Heart right ventricle (tissue), 16 donors: ENCODE results near the gene FGF14. TPM values are rescaled to one million over a fixed set of nuclear protein-coding genes. Genes with fewer than 3 reads are reported as not detected.

ENCODE experiments used
- ATAC-seq, 8 donors: fragments of 200-7000 bp; cut with Tn5 transposase; one replicate each; pipeline ENCODE4 v1.9.1; 2020; ENCODE audit warnings: mild to moderate bottlenecking in 8 of 8, moderate library complexity in 8 of 8, moderate number of reproducible peaks in 1 of 8
- DNase-seq, 2 donors: peaks; one replicate each; pipeline ENCODE4 v3.0.0-alpha.2; 2020
- H3K27ac ChIP-seq, 10 donors: fragments of 200-600 bp; sonication (generic) in 2 of 10; one replicate each; pipeline versions ENCODE4 v1.5.0 to v1.8.0; 2020 to 2022; ENCODE audit warnings: mild to moderate bottlenecking in 3 of 10
- H3K27me3 ChIP-seq, 7 donors: fragments of 200-600 bp; one replicate each; pipeline ENCODE4 v1.8.0; 2021 to 2022; ENCODE audit warnings: mild to moderate bottlenecking in 2 of 7
- H3K36me3 ChIP-seq, 9 donors: fragments of 200-600 bp; sonication (generic) in 1 of 9; one replicate each; pipeline versions ENCODE4 v1.5.0 to v1.8.0; 2020 to 2022; ENCODE audit warnings: mild to moderate bottlenecking in 2 of 9
- H3K4me1 ChIP-seq, 9 donors: fragments of 200-600 bp; sonication (generic) in 1 of 9; one replicate each; pipeline versions ENCODE4 v1.5.0 to v1.8.0; 2020 to 2022; ENCODE audit warnings: mild to moderate bottlenecking in 4 of 9
- H3K4me3 ChIP-seq, 10 donors: fragments of 200-600 bp; sonication (generic) in 2 of 10; one replicate each; pipeline versions ENCODE4 v1.5.0 to v1.8.0; 2020 to 2022; ENCODE audit warnings: mild to moderate bottlenecking in 7 of 10, moderate library complexity in 2 of 10
- H3K9me3 ChIP-seq, 11 donors: fragments of 200-600 bp in 10 of 11; sonication (generic) in 2 of 11; one replicate each; pipeline versions ENCODE4 v1.5.0 to v1.8.0; 2013 to 2022; ENCODE audit warnings: mild to moderate bottlenecking in 2 of 11, control low read depth in 1 of 11, moderate library complexity in 1 of 11
- CTCF ChIP-seq, 9 donors: fragments of 200-600 bp; sonication (generic) in 2 of 9; IDR thresholded peaks; one replicate each; pipeline versions ENCODE4 v1.5.0 to v1.8.0; 2021 to 2022; ENCODE audit warnings: antibody characterized with exemption in 9 of 9, mild to moderate bottlenecking in 5 of 9, moderate library complexity in 1 of 9
- WGBS, 2 donors: extraction: QIAGEN DNeasy Blood & Tissue Kit; methylation state at CpG; one replicate each; pipeline ENCODE4 v1.1.7; 2013; ENCODE audit warnings: inconsistent platforms in 1 of 2; 5-methylcytosine and 5-hydroxymethylcytosine counted together
- intact Hi-C, 10 donors: fragments of 100-400 bp; cut with DNase I; formaldehyde crosslinking; loops; one replicate each; pipeline versions ENCODE4 v1.11.1 to v1.14.2; 2022
- polyA plus RNA-seq, 2 donors: library from polyadenylated mRNA; stranded (reverse); fragments of 200-250 nt; gene quantifications; one replicate each; pipeline ENCODE4 v1.2.3, GENCODE V29; 2013
- total RNA-seq, 10 donors: library from RNA; stranded (reverse); fragmentation: NEBNext Ultra II Directional in 3 of 10; extraction: Animal tissue kit (Norgen Biotek cat#: 25700) in 3 of 10; gene quantifications; one replicate each; pipeline versions ENCODE4 v1.2.1 to v1.2.4, GENCODE V29; 2021 to 2023
- donor health status: Arrhythmogenic right ventricular cardiomyopathy.
- donor health status: ischemic (EF 13 %, LVEDD 7.1; RV severe dilation, severe dysfunction).
- donor health status: healthy with polysubstance abuse.
- donor health status: DM: no; HTN: yes; CAD: no.
- donor health status: DM: no; HTN: no; CAD: no.
- donor health status: ischemic (EF 25% LVEDD 6.9; RV normal size, moderate dysfunction).
- donor health status: ischemic (EF 25% LVEDD 5.7; RV mildly dilated, moderate dysfunction).
- donor health status: healthy.
- donor health status: DM: yes; HTN: yes; CAD: no.
- donor health status: Ischemic cardiomyopathy.
- donor health status: ischemic (EF 35%, LVEDD 5.7; RV mildly dilated, moderate dysfunction).
- donor health status: nonischemic (EF 11% LVEDD 7.7; RV severe dilation, severe dysfunction).
- donor health status: DM: yes; HTN: yes; CAD: no.
- donor health status: PGD.
- donor health status: ischemic (EF 29% LVEDD 5.4; RV normal size, mild dysfunction).
- donor health status: nonischemic (EF 23%, LVEDD 6.1; RV moderate dilation, normal function).

FGF14 gene
- total and polyA plus RNA-seq, 12 donors: 0.20 to 7.8 (median 5.3) TPM

- ATAC-seq (no peak), DNase-seq (no peak)
- Histone ChIP-seq H3K4me3 (no peak overlapping the region), H3K27ac (peak overlapping the region in 3 of 10 donors; percentile 17 to 58 (median 52)), H3K27me3 (no peaks in the 10 kb centered on the region), H3K9me3 (no peaks in the 10 kb centered on the region), H3K36me3 (no peaks in the 10 kb centered on the region), H3K4me1 (peaks cover 0 to 10% (median 0%) of the 10 kb centered on the region in 9 donors)
- 71 to 86% methylated on average over 1 of the region's 1 CpG for WGBS, 2 donors
- intact Hi-C loops: no loop called here
- TF ChIP-seq CTCF (IDR thresholded peaks at IDR 0.05): no peak
These were observed 125.4 kb downstream of the FGF14 start for GRCh38 chr13:102276404-102276803.

- Histone ChIP-seq H3K36me3 (no peaks in the 10 kb centered on the region), H3K9me3 (no peaks in the 10 kb centered on the region), H3K4me3 (no peak overlapping the region), H3K27ac (peak overlapping the region in 5 of 10 donors; percentile 3 to 58 (median 52)), H3K27me3 (no peaks in the 10 kb centered on the region), H3K4me1 (peaks cover 0 to 10% (median 0%) of the 10 kb centered on the region in 9 donors)
- no peak for DNase-seq
- ATAC-seq: peak in 5 of 8 donors; percentile 40 to 62 (median 54)
- intact Hi-C loops: no loop called here
- no peak for TF ChIP-seq CTCF (IDR thresholded peaks at IDR 0.05)
- WGBS, 2 donors: 35 to 44% methylated on average over 3 of the region's 3 CpGs
These were observed 125.9 kb downstream of the FGF14 start for GRCh38 chr13:102275969-102276368.

GRCh38 chr13:102273111-102273510 lies 128.7 kb downstream of the FGF14 start:
- H3K4me3 ChIP-seq: no peak overlapping the region
- ATAC-seq (no peak), DNase-seq (no peak)
- peaks cover 0 to 2% (median 0%) of the 10 kb centered on the region in 11 donors for H3K9me3 ChIP-seq
- H3K4me1 ChIP-seq: peaks cover 0 to 10% (median 0%) of the 10 kb centered on the region in 9 donors
- intact Hi-C loops: no loop called here
- 57 to 63% methylated on average over 7 of the region's 7 CpGs for WGBS, 2 donors
- no peaks in the 10 kb centered on the region for H3K27me3 ChIP-seq
- H3K27ac ChIP-seq: no peak overlapping the region
- no peak for TF ChIP-seq CTCF (IDR thresholded peaks at IDR 0.05)
- H3K36me3 ChIP-seq: no peaks in the 10 kb centered on the region

GRCh38 chr13:102267191-102267590 lies 134.7 kb downstream of the FGF14 start:
- 68 to 85% methylated on average over 1 of the region's 1 CpG for WGBS, 2 donors
- ATAC-seq: no peak
- Histone ChIP-seq H3K36me3 (no peaks in the 10 kb centered on the region), H3K4me3 (no peak overlapping the region), H3K27me3 (no peaks in the 10 kb centered on the region), H3K4me1 (no peaks in the 10 kb centered on the region), H3K9me3 (peaks cover 0 to 16% (median 0%) of the 10 kb centered on the region in 11 donors), H3K27ac (no peak overlapping the region)
- TF ChIP-seq CTCF (IDR thresholded peaks at IDR 0.05): no peak
- intact Hi-C loops: no loop called here
- no peak for DNase-seq
